Fibroblast of skin of abdomen (primary cell): ENCODE results near the gene PTPN4.
"Not testable (repeated sequence)": the region's sequence is repeated elsewhere in the genome, so short reads cannot be mapped to it uniquely, and the experiment has no call there.

ENCODE experiments used
- DNase-seq: peaks from one replicate; pipeline ENCODE4 v3.0.0-alpha.2; 2013

PTPN4 gene

DNA sequence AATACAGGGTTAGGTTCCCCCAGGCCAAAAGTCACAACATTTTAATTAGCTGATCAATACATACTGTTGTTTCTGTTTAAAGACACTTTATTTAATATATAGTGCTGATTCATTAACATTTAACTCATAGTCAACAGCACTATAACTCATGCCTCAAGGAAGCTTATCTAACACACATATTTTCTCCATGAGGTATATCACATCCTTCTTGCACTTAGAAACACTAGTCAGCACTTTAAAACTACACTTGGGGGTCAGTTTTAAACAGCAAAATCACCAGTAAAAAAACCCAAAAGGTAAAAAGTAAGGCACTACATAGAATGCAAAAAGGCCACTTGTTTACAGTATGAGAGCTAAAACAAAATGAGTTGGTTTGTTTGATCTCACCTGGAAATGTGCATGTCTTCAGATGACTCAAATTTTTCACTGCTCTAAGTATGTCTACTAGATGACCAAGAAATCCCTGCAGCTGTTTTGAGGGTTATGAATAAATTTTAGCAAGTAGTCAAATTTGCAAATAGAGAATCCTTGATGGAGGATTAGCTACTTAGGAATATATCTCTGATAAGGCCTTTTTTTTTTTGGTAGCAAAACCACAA lies 199.0 kb downstream of the PTPN4 start:
- DNase-seq: peak; percentile 36

DNA sequence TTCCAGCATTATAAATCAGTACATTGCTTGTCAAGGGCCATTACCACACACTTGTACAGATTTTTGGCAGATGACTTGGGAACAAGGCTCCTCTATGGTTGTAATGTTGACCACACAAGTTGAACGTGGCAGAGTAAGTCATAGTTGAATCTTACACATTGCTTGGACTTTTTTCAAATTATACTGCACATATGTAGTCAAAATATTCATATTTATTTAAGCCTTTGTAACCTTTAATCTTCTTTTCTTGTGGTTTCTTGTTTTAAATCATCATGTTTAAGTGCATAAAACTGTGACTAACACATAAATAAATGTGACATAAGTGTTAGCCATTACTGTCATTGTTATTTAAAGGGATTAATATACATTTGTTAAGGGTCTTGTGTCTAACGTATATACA lies 201.1 kb downstream of the PTPN4 start:
- peak; percentile 93 for DNase-seq

DNA sequence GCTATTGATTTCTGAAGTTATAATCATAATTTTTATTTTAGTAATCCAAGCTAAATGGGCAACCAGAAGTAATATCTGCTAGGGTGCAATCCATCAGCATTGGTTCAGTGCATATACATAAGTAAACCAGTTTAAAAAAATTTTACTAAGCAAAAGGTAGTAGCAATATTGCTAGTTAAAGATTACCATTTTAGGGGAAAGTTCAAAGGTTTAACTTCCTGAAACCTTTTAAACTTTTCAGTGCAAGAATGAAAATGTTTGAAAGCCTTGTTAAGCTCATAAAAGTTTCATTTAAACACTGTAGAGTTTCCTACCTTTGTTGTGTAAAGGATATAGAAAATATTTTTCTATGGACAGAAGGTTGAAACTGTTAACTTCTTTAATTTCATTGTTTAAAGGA lies 222.2 kb downstream of the PTPN4 start:
- no peak for DNase-seq

DNA sequence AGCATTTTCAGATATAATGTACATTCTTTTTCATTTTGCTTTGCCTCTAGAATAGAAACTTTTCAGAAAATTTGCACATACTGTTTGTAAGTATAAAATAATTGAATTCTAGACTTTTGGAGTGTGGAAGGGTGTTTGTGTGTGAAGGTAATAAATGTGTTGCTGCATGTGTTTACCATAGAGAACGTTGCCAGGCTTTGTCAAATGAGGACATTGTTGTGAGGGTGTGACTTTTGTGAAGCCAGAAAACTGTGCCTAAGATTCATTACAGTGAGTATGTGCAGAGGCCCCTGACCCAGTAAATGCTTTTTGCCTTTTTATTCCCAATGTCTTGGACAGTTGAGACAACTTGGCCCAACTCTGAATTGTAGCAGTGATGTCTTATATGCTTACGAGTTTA lies 222.8 kb downstream of the PTPN4 start:
- DNase-seq: no peak

DNA sequence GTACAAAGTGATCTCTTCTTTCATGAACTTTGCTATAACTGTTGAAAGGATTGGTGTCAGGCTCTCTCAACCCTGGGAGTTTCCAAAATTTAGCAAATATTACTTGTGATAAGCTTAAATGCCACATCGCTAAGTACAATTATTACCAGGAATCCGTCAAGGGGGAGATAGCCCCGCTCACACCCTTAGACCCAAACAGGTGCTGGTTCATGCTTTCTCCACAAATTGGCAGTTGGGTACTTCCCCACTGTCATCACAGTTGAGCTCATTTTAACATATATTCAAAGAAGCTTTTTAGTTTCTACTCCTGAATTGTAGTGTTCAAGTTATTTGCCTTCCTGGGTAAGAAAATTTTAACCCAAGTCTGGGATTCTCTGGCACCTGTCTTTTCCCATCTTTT lies 223.4 kb downstream of the PTPN4 start:
- no peak for DNase-seq

DNA sequence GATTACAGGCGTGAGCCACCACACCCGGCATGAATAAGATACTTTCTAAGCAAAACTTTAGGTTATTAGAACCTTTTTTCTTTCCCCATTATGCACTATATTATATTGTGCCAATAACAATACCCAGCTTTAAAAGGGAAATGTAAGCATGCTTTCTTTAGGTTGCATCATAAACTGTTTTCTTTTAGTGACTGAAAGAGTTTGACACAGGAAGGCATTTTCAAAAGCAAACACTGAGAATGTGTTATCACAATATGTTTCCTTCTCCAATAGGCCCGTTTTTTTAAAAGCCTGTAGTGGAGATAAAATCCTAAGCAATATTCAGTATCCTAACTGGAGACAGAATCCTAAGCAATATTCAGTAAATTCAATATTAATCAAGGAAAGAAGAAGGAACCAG lies 236.4 kb downstream of the PTPN4 start:
- DNase-seq: no peak

DNA sequence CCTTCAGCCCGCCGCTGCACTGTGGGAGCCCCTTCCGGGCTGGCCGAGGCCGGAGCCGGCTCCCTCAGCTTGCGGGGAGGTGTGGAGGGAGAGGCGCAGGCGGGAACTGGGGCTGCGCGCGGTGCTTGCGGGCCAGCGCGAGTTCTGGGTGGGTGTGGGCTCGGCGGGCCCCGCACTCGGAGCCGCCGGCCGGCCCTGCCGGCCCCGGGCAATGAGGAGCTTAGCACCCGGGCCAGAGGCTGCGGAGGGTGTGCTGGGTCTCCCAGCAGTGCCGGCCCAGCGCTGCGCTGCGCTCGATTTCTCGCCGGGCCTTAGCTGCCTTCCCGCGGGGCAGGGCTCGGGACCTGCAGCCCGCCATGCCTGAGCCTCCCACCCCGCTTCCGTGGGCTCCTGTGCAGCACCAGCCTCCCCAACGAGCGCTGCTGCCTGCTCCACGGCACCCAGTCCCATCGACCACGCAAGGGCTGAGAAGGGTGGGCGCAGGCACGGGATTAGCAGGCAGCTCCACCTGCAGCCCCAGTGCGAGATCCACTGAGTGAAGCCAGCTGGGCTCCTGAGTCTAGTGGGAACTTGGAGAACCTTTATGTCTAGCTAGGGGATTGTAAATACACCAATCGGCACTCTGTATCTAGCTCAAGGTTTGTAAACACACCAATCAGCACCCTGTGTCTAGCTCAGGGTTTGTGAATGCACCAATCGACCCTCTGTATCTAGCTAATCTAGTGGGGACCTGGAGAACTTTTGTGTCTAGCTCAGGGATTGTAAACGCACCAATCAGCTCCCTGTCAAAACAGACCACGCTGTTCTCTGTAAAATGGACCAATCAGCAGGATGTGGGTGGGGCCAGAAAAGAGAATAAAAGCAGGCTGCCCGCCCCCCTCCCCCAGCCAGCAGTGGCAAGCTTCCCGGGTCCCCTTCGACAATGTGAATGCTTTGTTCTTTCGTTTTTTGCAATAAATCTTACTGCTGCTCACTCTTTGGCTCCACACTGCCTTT lies 237.5 kb downstream of the PTPN4 start:
- DNase-seq: not testable (repeated sequence)

DNA sequence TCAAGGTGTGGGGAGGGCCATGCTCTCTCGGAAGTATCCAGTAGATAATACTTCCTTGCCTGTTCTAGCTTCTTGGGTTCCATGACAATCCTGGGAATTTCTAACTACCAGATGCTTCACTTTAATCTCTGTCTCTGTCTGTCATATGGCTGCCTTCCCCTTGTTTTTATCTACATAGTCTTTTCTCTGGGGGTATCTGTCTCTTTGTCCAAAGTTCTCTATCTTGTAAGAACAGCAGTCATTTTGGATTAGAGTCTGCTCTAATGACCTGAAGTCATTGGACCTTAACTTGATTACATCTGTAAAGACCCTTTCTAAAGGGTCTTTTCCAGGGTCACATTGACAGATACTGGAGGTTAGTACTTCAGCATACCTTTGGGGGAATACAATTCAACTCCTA lies 241.7 kb downstream of the PTPN4 start:
- DNase-seq: no peak

DNA sequence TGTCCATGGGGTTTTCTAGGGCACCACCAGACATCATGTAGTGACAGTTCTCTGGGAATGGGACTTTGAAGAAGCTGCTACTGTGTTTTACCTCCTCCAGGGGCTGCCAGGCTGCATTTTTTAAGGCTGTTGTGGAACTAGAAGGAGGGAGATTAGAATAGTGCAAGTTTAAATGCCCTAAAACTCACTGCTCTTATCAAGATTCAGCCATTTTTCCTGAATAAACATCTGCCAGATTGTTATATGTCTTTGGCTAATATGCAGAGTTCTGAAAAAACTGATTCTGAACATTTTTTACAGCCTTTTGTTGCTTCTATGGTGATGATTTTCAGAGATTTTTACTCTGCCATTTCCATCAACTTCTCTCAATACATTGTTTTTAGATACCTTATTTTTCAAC lies 244.5 kb downstream of the PTPN4 start:
- DNase-seq: no peak

DNA sequence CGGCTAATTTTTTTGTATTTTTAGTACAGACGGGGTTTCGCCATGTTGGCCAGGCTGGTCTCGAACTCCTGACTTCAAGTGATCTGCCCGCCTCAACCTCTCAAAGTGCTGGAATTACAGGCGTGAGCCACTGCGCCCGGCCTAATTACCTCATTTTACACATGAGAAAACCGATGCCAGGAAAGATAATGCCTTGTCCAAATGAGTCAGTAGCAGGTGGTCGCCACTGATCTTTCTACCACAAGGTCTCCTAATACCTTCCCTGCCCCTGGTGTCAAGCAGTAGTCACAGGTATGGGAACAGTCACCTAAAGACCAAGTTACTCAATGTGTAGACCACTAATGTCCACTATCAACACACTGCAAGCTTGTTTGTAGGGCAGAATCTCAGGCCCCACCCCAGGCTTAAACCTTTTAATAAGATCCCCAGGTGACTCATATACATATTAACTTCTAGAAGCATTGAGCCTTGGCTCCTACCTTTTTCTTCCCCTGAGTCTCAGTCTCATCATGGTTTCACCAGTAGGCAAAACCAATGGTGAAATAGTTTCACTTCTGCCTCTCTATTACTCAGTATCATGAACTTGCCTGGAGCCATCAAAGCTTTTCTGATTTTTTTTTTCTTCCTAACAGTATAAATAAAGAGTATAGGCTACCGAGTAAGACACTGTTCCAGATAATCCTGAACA lies 246.3 kb downstream of the PTPN4 start:
- DNase-seq: no peak

DNA sequence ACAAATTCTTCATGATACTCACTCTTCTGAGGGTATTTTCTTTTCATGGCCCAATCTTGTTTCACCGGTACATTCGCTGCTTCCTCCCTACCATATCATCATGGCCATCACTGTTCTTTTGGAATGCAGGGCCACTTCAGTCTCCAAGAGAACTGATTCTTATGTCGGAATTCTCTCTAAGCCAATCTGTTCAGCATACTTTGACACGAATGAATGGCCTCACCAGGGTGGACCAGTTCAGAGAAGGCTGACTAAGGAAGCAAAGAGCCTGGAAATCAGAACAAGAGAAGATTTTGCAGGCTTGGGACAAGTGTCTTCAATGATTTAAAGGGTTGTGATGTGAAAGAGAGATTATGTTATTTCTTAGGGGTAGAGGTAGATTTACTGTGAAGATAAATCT lies 248.1 kb downstream of the PTPN4 start:
- DNase-seq: no peak

DNA sequence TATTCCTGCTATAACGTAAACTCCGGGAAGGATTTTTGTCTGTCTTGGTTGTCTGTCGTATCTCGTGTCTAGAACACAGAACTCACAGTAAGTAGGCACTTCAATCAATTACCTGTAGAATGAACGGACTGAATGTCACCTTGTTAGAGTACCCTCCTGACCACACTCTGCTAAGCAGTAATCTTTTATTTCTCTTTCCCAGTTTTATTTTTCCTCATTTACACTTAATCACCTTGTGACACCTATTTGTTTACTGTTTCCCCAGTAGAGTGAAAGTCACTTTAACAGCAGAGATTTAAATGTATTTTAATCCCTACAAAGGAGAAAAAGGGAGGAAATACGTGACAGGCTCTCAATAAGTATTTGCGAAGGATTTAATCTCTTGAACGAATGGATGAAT lies 252.6 kb downstream of the PTPN4 start:
- no peak for DNase-seq

DNA sequence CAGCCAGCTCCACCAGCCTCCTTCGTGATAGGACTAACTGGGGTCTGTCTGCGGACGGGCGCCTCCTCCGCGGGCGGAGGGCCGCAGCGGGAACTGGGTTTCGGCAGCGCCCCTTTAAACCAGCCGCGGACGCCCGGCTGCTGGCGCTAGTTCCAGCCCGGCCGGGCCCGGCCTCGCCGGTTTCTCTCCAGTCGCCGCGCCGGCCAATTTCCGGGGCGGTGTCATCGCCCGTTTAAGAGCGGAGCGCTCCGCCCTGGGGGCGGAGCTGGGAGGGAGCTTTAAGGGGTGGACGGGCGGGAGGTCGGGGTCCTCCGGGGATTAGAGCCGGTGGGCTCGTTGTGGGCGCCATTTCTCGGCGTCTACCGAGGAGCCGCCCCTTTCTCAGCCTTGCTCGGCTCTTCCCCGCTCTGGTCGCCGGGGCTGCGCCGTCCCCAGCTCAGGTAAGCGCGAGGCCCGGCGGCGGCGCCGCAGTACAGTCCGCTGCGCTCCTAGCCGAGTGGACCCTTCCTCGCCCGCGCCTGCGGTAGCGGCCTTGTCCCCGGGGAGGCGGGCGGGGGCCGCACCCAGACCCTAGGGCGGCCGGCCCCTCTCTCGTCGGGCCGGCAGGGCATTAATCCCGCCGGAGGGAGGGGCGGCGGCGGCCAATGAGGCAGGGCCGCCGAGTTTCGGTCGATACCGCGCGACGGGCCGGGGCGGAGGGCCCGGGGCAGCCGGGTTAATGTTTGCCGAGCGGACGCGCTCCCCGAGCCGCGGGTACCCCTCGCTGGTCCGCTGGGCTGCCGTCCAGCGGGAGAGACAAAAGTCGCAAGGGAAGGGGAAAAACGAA lies 253.3 kb downstream of the PTPN4 start, which contains the start of gene EPB41L5:
Gene EPB41L5 (plus strand): TSS at position 307 of the 826 bp plus-strand sequence. CDS start 6,008 bp downstream, outside the sequence.
- DNase-seq: peak; percentile 95

DNA sequence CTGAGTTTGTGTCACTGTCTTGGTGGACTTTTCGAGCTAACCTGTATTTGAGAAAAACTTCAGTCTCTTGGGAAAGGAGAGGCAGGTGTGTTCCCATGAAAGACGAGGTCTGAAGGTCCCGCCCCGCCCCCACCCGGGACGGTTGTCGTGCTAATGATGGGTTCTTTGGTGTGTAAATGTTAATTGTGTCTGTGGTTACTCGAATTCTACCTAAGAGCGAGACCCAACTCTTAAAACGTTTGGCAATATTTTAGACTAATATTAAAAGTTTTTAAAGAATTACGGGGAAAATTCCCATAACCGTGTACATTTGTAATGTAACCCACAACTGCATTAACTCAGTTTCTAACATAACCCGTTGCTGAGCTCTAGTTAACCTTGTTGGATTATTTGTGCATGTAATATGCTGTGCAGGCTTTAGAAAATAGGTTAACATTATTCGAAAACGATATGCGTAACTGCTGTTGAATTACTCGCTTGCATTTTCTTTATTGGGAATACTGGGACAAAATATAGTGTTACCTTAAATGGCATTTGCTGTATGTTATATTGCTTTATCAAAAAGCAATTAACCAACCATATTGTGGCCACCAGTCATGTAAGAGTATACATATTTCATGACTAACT lies 254.0 kb downstream of the PTPN4 start:
- no peak for DNase-seq

DNA sequence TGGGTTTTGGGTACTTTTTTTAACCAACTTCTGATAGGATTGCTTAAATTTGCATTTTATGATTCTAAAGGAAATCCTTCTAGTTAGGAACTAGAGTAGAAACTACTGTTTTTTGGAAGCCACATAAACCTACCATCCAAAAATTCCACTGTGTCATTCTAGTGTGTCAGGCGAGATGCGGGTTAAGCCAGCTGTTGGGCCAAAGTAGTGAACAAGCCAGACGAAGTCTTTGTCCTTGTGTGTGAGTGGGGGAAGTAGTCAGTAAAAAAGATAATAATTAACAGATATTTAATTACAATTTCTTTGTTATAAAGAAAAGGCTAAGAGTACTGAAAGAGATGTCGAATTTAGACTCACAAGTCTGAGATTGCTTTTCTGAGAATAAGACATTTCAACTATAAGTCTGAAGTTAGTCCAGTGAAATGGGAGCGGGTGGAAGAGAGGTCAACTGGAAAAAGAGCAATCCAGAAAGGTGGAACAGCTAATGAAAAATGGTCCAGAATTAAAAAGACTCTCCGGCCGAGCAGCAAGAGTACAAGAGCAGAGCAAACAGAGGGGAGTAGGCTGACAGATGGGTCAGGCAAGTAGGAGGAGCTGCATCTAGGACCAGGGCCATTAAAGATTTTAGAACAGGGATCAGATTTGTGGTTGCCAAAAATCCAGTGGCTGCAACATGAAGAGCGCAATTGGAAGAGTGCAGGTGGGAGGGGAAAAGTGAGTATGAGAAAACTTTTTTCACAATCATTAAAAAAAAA lies 254.7 kb downstream of the PTPN4 start:
- no peak for DNase-seq

DNA sequence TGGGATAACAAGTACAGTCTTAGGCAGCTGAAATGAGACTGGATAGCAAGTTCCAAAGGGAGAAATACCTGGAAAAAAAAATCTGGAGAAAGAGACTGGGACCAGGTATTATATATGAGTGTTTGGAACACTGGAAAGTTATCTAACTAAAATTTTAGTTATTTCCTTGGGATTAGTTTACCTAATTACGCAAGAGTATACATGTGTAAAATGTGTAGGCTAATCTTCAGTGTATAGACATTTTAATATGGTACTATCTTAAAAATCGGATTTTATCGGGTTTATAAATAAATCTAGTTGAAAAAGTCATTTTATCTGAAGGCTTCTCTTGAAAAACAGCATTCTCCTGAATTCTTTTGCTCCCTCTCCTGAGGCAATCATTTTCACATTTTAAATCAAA lies 257.1 kb downstream of the PTPN4 start:
- DNase-seq: no peak

DNA sequence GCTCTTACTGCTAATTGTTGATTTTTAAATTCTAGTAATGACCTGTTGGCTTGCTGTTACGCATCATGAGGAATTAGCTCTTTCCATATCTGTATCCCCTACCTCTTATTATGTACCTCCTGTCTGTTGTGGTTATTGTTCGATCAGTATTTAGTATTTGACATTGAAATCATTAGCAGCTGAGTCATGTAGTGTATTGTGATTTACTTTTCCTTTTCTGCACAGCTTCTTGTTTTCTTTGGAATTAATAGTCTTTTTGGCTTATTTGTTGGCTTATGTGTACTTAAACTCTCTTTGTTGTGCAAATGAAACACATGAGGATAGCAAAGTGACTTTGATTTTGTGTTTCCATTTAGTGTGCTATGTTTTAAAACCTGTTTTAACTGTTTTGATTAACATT lies 257.5 kb downstream of the PTPN4 start:
- no peak for DNase-seq

DNA sequence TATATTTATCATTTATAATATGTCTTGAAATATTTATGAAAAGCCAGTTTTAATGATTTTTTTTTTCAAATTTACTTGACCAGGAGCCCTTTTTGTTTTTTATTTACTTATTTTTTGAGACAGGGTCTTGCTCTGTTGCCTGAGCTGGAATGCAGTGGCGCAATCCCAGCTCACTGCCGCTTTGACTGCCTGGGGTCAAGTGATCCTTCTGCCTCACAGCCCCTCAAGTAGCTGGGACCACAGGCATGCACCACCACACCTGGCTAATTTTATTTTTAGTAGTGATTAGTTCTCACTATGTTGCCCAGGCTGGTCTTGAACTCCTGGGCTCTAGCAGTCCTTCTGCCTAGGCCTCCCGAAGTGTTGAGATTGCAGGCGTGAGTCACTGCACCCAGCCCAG lies 258.8 kb downstream of the PTPN4 start:
- no peak for DNase-seq

DNA sequence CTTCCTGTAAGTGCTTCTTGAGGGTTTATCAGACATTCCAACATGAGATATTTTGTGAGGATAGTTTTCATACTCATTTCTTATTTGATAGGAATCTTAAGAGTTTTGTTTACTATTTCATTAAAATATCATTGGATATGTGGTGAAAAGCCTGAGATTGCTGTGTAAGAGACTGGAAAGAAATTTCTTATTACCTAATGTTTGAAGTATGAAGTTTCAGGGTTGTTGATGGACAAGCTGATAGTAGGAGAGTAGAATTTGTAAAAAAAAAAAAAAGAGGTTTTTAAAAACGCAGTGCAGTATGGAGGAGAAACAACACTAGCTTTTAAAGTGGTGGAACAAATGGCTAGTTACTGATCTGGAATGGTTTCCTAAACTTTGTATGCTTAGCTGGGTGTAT lies 260.8 kb downstream of the PTPN4 start:
- no peak for DNase-seq

DNA sequence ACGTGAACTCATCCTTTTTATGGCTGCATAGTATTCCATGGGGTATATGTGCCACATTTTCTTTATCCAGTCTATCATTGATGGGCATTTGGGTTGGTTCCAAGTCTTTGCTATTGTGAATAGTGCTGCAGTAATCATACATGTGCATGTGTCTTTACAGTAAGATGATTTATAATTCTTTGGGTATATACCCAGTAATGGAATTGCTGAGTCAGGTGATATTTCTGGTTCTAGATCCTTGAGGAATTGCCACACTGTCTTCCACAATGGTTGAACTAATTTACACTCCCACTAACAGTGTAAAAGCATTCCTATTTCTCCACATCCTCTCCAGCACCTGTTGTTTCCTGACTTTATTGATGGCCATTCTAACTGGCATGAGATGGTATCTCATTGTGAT lies 262.8 kb downstream of the PTPN4 start:
- DNase-seq: not testable (repeated sequence)

DNA sequence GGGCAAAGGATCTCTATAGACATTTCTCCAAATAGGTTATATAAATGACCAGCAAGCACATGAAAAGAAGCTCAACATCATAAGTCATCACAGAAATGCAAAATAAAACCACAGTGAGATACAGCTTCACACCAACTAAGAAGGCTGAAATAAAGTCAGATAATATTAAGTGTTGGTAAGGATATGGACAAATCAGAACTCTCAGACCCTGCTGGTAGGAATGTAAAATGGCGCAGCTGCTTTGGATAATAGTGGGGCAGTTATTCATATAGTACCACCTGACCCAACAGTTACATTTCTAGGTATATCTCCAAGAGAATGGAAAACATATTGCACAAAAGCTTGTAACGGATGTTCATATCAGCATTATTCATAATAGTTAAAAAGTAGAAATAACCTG lies 267.2 kb downstream of the PTPN4 start:
- DNase-seq: no peak
